Erythroblast (primary cell): ENCODE data around the gene OLFM2.

Experiments used
- GATA1 ChIP-seq: IDR thresholded peaks from 2 replicates; pipeline ENCODE4 v1.6.1; 2011; ENCODE audit warnings: low read depth, mild to moderate bottlenecking, control low read depth, low read length, moderate library complexity
- POLR2A ChIP-seq: IDR thresholded peaks from 2 replicates; pipeline ENCODE4 v1.6.1; 2011; ENCODE audit warnings: mild to moderate bottlenecking, low read length

- TF ChIP-seq POLR2A (no peak), GATA1 (no peak)
Observed at GRCh38 chr19:9953802-9954542, 17.7 kb upstream of the OLFM2 start.
